Measurements from ENCODE around the gene PDK1.

DNA sequence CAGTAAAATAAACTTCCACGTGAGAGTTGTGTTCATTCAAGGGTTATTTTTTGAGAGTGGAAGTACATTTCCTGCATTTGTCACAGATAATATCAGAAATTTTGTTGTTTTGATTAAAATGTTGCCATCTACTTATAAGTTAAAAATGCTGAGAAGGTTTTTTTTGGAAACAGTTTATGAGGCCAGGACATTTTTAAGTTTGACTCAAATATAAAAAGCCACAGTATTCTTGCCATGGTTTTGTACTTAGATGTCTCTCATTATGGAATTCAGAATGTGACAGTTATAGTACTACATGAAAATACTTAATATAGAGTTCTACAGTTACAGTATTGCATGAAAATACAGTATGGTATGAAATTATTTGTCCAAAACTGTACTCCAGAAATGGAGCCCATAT is 44.1 kb downstream of the PDK1 start:
- TF ChIP-seq TARDBP (IDR thresholded peaks at IDR 0.05) (no peak), BHLHE40 (IDR thresholded peaks at IDR 0.05; ENCODE audit: borderline replicate concordance) (no peak), FOXM1 (IDR thresholded peaks at IDR 0.05; ENCODE audit: borderline replicate concordance) (no peak), NFRKB (IDR thresholded peaks at IDR 0.05) (no peak), FOXA1 (IDR thresholded peaks at IDR 0.05) (no peak), SP1 (IDR thresholded peaks at IDR 0.05) (no peak), LEF1 (IDR thresholded peaks at IDR 0.05; ENCODE audit: borderline replicate concordance) (no peak), CTBP1 (IDR thresholded peaks at IDR 0.05; ENCODE audit: borderline replicate concordance) (no peak), FOXK2 (IDR thresholded peaks at IDR 0.05) (no peak), SUZ12 (IDR thresholded peaks at IDR 0.05) (no peak), ZNF384 (IDR thresholded peaks at IDR 0.05) (no peak), ELF4 (IDR thresholded peaks at IDR 0.05) (no peak)
- TF ChIP-seq, protein P1, sequence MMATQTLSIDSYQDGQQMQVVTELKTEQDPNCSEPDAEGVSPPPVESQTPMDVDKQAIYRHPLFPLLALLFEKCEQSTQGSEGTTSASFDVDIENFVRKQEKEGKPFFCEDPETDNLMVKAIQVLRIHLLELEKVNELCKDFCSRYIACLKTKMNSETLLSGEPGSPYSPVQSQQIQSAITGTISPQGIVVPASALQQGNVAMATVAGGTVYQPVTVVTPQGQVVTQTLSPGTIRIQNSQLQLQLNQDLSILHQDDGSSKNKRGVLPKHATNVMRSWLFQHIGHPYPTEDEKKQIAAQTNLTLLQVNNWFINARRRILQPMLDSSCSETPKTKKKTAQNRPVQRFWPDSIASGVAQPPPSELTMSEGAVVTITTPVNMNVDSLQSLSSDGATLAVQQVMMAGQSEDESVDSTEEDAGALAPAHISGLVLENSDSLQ (IDR thresholded peaks at IDR 0.05): no peak
